Prostate gland (tissue), 2 donors: ENCODE results near the gene ZNF423.

ENCODE experiments used
- POLR2A ChIP-seq: fragments of 450-650 bp; IDR thresholded peaks from one replicate; pipeline ENCODE4 v1.6.1; 2016; ENCODE audit warnings: antibody characterized with exemption, mild to moderate bottlenecking
- POLR2AphosphoS5 ChIP-seq: sonication (generic); formaldehyde crosslinking; IDR thresholded peaks from one replicate; pipeline ENCODE4 v1.6.1; 2017; ENCODE audit warnings: antibody characterized with exemption
- TF ChIP-seq, protein P1 (sequence below), 4 experiments: fragments of 200-600 bp in 2 of 4; fragments of 450-650 bp in 2 of 4; sonication (generic) in 2 of 4; IDR thresholded peaks; 1 replicate in 3 of 4; 2 replicates in 1 of 4; pipeline ENCODE4 v1.5.1; 2016 to 2019; ENCODE audit warnings: antibody characterized with exemption in 4 of 4, mild to moderate bottlenecking in 2 of 4, moderate library complexity in 2 of 4

DNA sequence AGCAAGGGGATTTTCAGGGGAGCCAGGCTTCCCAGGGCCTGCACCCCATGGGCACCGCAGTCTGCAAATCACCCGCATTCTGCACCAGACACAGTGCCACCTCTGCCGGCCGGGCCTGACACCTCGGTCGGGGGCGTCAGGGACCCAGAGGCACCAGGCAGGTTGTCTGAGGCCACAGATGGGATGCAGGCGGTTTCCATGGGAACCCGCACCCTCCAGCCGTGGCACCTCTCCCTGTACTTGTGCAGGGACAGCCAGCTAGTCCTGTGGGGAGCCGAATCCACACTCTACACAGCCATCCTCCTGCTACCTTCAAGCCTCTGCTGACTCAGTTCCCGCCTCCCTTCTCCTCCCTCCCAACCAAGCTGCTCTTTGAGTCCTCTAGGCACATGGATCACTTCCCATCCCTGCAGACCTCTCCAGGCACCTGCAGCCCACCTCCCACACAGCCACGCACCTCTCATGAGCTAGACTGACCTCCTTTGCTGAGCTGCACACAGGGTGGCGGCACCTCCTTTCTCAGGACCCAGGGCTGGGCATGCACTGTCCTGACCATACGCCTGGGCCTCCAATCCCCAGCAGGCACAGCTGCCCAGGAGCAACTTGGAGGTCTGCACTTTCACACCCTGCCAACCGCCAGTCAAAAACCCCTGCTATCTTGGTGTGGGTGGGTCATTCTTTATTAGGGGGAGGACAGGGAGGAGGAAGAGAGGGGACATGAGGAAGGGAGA is 362.9 kb downstream of the ZNF423 start:
- TF ChIP-seq, protein P1, sequence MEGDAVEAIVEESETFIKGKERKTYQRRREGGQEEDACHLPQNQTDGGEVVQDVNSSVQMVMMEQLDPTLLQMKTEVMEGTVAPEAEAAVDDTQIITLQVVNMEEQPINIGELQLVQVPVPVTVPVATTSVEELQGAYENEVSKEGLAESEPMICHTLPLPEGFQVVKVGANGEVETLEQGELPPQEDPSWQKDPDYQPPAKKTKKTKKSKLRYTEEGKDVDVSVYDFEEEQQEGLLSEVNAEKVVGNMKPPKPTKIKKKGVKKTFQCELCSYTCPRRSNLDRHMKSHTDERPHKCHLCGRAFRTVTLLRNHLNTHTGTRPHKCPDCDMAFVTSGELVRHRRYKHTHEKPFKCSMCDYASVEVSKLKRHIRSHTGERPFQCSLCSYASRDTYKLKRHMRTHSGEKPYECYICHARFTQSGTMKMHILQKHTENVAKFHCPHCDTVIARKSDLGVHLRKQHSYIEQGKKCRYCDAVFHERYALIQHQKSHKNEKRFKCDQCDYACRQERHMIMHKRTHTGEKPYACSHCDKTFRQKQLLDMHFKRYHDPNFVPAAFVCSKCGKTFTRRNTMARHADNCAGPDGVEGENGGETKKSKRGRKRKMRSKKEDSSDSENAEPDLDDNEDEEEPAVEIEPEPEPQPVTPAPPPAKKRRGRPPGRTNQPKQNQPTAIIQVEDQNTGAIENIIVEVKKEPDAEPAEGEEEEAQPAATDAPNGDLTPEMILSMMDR (IDR thresholded peaks at IDR 0.05): no peak
- no peak for TF ChIP-seq POLR2A
- TF ChIP-seq POLR2AphosphoS5: no peak
